Measurements from ENCODE around the gene AQP2. TPM values are rescaled to one million over a fixed set of nuclear protein-coding genes. Genes with fewer than 3 reads are reported as not detected.

The AQP2 gene
- total and polyA plus RNA-seq, 4 donors = not detected

DNA sequence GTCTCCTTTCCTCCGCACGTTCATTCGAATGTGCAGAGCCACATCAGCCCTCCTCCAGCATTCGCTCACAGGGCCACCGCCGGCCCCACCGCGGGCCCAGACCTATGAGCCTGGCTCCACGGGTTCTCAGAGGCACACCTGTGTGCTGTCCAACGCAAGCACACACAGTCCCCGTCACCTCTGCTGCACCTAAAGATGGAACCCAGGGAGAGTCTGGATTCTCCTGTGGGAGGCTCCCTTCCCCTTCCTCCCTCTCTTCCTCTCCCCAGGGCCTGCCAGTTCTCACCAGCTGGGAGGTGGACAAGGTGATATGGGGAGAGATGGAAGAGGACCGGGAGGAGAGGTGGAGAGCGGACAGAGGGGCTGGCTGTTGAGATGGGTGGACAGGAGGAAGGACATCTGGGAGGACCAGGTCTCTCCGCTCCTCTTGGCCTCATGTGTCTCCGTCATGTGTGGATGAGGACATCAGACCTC lies 17.3 kb downstream of the AQP2 start:
- Histone ChIP-seq H3K27ac (ENCODE audit: low read depth in 1 of 2, low read length in 1 of 2) (no peak overlapping the region), H3K4me3 (no peak overlapping the region), H3K9me3 (ENCODE audit: control insufficient read depth in 4 of 4, insufficient read depth in 3 of 4, low read length in 3 of 4) (no peaks in the 10 kb centered on the region), H3K4me1 (ENCODE audit: control insufficient read depth in 5 of 5, insufficient read depth in 5 of 5, low read length in 5 of 5) (peaks cover 0 to 12% (median 0%) of the 10 kb centered on the region in 5 donors), H3K36me3 (ENCODE audit: control insufficient read depth in 4 of 4, insufficient read depth in 4 of 4, low read length in 4 of 4) (no peaks in the 10 kb centered on the region), H3K27me3 (ENCODE audit: control insufficient read depth in 3 of 3, insufficient read depth in 3 of 3, low read length in 2 of 3) (peaks cover 0 to 26% (median 3%) of the 10 kb centered on the region in 3 donors), H3K9ac (ENCODE audit: insufficient read depth in 1 of 2, low read length in 2 of 2) (no peak overlapping the region)
- ATAC-seq (ENCODE audit: insufficient read depth, low FRiP score) (no peak), DNase-seq (no peak)
- WGBS, 2 donors = 35 to 41% methylated on average over 15 of the region's 15 CpGs
- TF ChIP-seq, protein P1, sequence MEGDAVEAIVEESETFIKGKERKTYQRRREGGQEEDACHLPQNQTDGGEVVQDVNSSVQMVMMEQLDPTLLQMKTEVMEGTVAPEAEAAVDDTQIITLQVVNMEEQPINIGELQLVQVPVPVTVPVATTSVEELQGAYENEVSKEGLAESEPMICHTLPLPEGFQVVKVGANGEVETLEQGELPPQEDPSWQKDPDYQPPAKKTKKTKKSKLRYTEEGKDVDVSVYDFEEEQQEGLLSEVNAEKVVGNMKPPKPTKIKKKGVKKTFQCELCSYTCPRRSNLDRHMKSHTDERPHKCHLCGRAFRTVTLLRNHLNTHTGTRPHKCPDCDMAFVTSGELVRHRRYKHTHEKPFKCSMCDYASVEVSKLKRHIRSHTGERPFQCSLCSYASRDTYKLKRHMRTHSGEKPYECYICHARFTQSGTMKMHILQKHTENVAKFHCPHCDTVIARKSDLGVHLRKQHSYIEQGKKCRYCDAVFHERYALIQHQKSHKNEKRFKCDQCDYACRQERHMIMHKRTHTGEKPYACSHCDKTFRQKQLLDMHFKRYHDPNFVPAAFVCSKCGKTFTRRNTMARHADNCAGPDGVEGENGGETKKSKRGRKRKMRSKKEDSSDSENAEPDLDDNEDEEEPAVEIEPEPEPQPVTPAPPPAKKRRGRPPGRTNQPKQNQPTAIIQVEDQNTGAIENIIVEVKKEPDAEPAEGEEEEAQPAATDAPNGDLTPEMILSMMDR (IDR thresholded peaks at IDR 0.05; ENCODE audit: control extremely low read depth, extremely low read depth) = no peak

DNA sequence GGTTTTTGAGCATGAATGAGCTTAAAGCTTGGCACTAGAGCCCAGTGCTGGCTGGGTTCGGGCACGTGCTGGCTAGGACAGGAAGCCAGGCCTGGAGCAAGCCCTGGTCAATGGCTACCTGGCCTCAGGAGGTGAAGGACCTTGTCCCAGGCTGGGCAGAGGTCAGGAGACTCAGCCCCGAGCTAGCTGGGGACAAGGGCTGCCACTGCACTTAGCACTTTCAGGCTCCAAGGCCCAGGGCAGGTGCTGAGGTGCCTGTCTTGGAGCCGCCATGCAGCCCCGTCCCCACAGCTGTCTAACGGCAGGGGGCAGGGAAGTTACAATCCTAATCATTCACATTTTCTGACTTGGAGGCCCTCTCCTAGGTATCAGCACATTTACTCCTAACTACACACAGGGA lies 17.9 kb downstream of the AQP2 start:
- Histone ChIP-seq H3K27ac (ENCODE audit: low read depth in 1 of 2, low read length in 1 of 2) (no peak overlapping the region), H3K9ac (ENCODE audit: insufficient read depth in 1 of 2, low read length in 2 of 2) (no peak overlapping the region), H3K27me3 (ENCODE audit: control insufficient read depth in 3 of 3, insufficient read depth in 3 of 3, low read length in 2 of 3) (peaks cover 0 to 26% (median 3%) of the 10 kb centered on the region in 3 donors), H3K4me1 (ENCODE audit: control insufficient read depth in 5 of 5, insufficient read depth in 5 of 5, low read length in 5 of 5) (peaks cover 0 to 12% (median 0%) of the 10 kb centered on the region in 5 donors), H3K9me3 (ENCODE audit: control insufficient read depth in 4 of 4, insufficient read depth in 3 of 4, low read length in 3 of 4) (no peaks in the 10 kb centered on the region), H3K36me3 (ENCODE audit: control insufficient read depth in 4 of 4, insufficient read depth in 4 of 4, low read length in 4 of 4) (no peaks in the 10 kb centered on the region), H3K4me3 (no peak overlapping the region)
- DNase-seq (no peak), ATAC-seq (ENCODE audit: insufficient read depth, low FRiP score) (no peak)
- TF ChIP-seq, protein P1 (IDR thresholded peaks at IDR 0.05; ENCODE audit: control extremely low read depth, extremely low read depth) = no peak
- WGBS, 2 donors = 86 to 91% methylated on average over 6 of the region's 6 CpGs

DNA sequence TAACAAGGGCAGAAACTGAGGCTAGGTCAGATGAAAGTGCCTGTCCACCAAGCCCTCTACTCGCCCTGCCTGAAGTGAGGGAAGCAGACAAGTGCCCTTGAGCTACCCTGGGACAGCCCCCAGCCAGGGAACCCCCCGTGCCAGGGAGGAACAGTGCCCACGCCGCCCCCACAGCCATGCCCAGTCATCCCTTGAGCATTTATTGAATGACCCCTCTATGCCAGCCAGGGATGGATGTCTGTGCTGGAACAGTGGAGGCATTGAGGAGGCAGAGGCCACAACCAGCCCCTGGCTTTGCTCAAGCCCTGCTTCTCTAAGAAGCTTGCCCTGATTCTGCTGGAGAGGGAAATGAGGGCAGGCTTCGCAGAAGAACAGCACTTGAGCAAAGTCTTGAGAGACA lies 18.5 kb downstream of the AQP2 start:
- no peaks in the 10 kb centered on the region for H3K9me3 ChIP-seq (ENCODE audit: control insufficient read depth in 4 of 4, insufficient read depth in 3 of 4, low read length in 3 of 4)
- DNase-seq (no peak), ATAC-seq (ENCODE audit: insufficient read depth, low FRiP score) (no peak)
- TF ChIP-seq, protein P1 (IDR thresholded peaks at IDR 0.05; ENCODE audit: control extremely low read depth, extremely low read depth) = no peak
- no peak overlapping the region for H3K27ac ChIP-seq (ENCODE audit: low read depth in 1 of 2, low read length in 1 of 2)
- no peaks in the 10 kb centered on the region for H3K36me3 ChIP-seq (ENCODE audit: control insufficient read depth in 4 of 4, insufficient read depth in 4 of 4, low read length in 4 of 4)
- WGBS, 2 donors = 76 to 80% methylated on average over 5 of the region's 5 CpGs
- peaks cover 0 to 12% (median 0%) of the 10 kb centered on the region in 5 donors for H3K4me1 ChIP-seq (ENCODE audit: control insufficient read depth in 5 of 5, insufficient read depth in 5 of 5, low read length in 5 of 5)
- H3K9ac ChIP-seq (ENCODE audit: insufficient read depth in 1 of 2, low read length in 2 of 2) = no peak overlapping the region
- H3K4me3 ChIP-seq = no peak overlapping the region
- peaks cover 0 to 26% (median 3%) of the 10 kb centered on the region in 3 donors for H3K27me3 ChIP-seq (ENCODE audit: control insufficient read depth in 3 of 3, insufficient read depth in 3 of 3, low read length in 2 of 3)

Data from lung (tissue), 12 donors.